Tibial nerve (tissue), 4 donors: ENCODE data around the gene NUDCD2. TPM values are rescaled to one million over a fixed set of nuclear protein-coding genes. Genes with fewer than 3 reads are reported as not detected.
A peak's percentile ranks its signal among the peaks of the same experiment; 100 is the strongest.

Experiments used
- DNase-seq, 2 donors: peaks; one replicate each; pipeline ENCODE4 v3.0.0-alpha.2; 2019; ENCODE audit warnings: low spot score in 2 of 2
- H3K27ac ChIP-seq, 4 donors: fragments of 200-600 bp; sonication (generic) in 3 of 4; one replicate each; pipeline ENCODE4 v1.5.1; 2017 to 2019; ENCODE audit warnings: mild to moderate bottlenecking in 1 of 4
- H3K27me3 ChIP-seq, 2 donors: fragments of 200-600 bp; sonication (generic) in 1 of 2; one replicate each; pipeline versions ENCODE4 v1.5.1 to v1.6.0; 2017 to 2019
- H3K36me3 ChIP-seq, 3 donors: fragments of 200-600 bp; sonication (generic); one replicate each; pipeline ENCODE4 v1.5.1; 2018 to 2019
- H3K4me1 ChIP-seq, 4 donors: fragments of 200-600 bp; sonication (generic) in 3 of 4; one replicate each; pipeline ENCODE4 v1.5.1; 2017 to 2019
- H3K4me3 ChIP-seq, 4 donors: fragments of 200-600 bp; sonication (generic) in 3 of 4; one replicate each; pipeline ENCODE4 v1.5.1; 2017 to 2019; ENCODE audit warnings: mild to moderate bottlenecking in 1 of 4, moderate library complexity in 1 of 4
- H3K9me3 ChIP-seq, 4 donors: fragments of 200-600 bp; sonication (generic) in 3 of 4; one replicate each; pipeline ENCODE4 v1.5.1; 2017 to 2019
- CTCF ChIP-seq, 5 experiments: fragments of 200-600 bp in 3 of 5; fragments of 450-650 bp in 2 of 5; sonication (generic) in 3 of 5; IDR thresholded peaks; one replicate each; pipeline ENCODE4 v1.5.1; 2016 to 2019; ENCODE audit warnings: antibody characterized with exemption in 5 of 5, mild to moderate bottlenecking in 3 of 5, moderate library complexity in 2 of 5
- EP300 ChIP-seq, 2 donors: sonication (generic); formaldehyde crosslinking; IDR thresholded peaks; one replicate each; pipeline ENCODE4 v1.6.1; 2017; ENCODE audit warnings: antibody characterized with exemption in 2 of 2, mild to moderate bottlenecking in 1 of 2
- POLR2A ChIP-seq, 2 donors: fragments of 450-650 bp; IDR thresholded peaks; one replicate each; pipeline ENCODE4 v1.6.1; 2017; ENCODE audit warnings: antibody characterized with exemption in 2 of 2, mild to moderate bottlenecking in 2 of 2, moderate library complexity in 2 of 2
- WGBS, 2 donors: methylation state at CpG; one replicate each; pipeline ENCODE4 v1.1.5; 2018; 5-methylcytosine and 5-hydroxymethylcytosine counted together
- total RNA-seq, 4 donors: library from RNA; depleted of rRNA; stranded (reverse); fragments of >200 nt; gene quantifications; one replicate each; pipeline ENCODE4 v1.1.0, GENCODE V29; 2016

NUDCD2 gene
- total RNA-seq, 4 donors from 2014 or later: 4.6 to 14.5 (median 5.5) TPM

- no peaks in the 10 kb centered on the region for H3K36me3 ChIP-seq
- H3K27ac ChIP-seq: peak overlapping the region; percentile 92 to 98 (median 96)
- H3K9me3 ChIP-seq: no peaks in the 10 kb centered on the region
- peak in 1 of 2 donors; percentile 48 for DNase-seq
- no peaks in the 10 kb centered on the region for H3K27me3 ChIP-seq
- peak overlapping the region; percentile 51 to 96 (median 70) for H3K4me3 ChIP-seq
- TF ChIP-seq CTCF (IDR thresholded peaks at IDR 0.05) (peak in 2 of 5 experiments; percentile 25 to 31), EP300 (IDR thresholded peaks at IDR 0.05) (peak in 1 of 2 donors; percentile 67), POLR2A (IDR thresholded peaks at IDR 0.05) (peak in 1 of 2 donors; percentile 33)
- H3K4me1 ChIP-seq: peaks cover 0 to 38% (median 19%) of the 10 kb centered on the region in 4 donors
- WGBS, 2 donors: 1 to 2% methylated on average over 17 of the region's 17 CpGs
Observed at GRCh38 chr5:163503106-163504078, 43.5 kb upstream of the NUDCD2 start.

GRCh38 chr5:163502521-163502920, 42.6 kb upstream of the NUDCD2 start:
- Histone ChIP-seq H3K27ac (peak overlapping the region in 3 of 4 donors; percentile 92 to 97 (median 95)), H3K4me3 (peak overlapping the region in 3 of 4 donors; percentile 51 to 71 (median 70)), H3K9me3 (no peaks in the 10 kb centered on the region), H3K27me3 (no peaks in the 10 kb centered on the region), H3K36me3 (no peaks in the 10 kb centered on the region), H3K4me1 (peaks cover 0 to 30% (median 13%) of the 10 kb centered on the region in 4 donors)
- WGBS, 2 donors: 46 to 68% methylated on average over 8 of the region's 8 CpGs
- DNase-seq: no peak
- TF ChIP-seq POLR2A (IDR thresholded peaks at IDR 0.05): no peak
- no peak for TF ChIP-seq CTCF (IDR thresholded peaks at IDR 0.05)
- TF ChIP-seq EP300 (IDR thresholded peaks at IDR 0.05): no peak

- Histone ChIP-seq H3K27me3 (no peaks in the 10 kb centered on the region), H3K27ac (no peak overlapping the region), H3K4me1 (peaks cover 0 to 15% (median 3%) of the 10 kb centered on the region in 4 donors), H3K36me3 (no peaks in the 10 kb centered on the region), H3K4me3 (no peak overlapping the region), H3K9me3 (no peaks in the 10 kb centered on the region)
- no peak for DNase-seq
- TF ChIP-seq POLR2A (IDR thresholded peaks at IDR 0.05) (no peak), CTCF (IDR thresholded peaks at IDR 0.05) (no peak), EP300 (IDR thresholded peaks at IDR 0.05) (no peak)
- 95 to 96% methylated on average over 1 of the region's 1 CpG for WGBS, 2 donors
Observed at GRCh38 chr5:163498886-163499285, 39.0 kb upstream of the NUDCD2 start.

DNA sequence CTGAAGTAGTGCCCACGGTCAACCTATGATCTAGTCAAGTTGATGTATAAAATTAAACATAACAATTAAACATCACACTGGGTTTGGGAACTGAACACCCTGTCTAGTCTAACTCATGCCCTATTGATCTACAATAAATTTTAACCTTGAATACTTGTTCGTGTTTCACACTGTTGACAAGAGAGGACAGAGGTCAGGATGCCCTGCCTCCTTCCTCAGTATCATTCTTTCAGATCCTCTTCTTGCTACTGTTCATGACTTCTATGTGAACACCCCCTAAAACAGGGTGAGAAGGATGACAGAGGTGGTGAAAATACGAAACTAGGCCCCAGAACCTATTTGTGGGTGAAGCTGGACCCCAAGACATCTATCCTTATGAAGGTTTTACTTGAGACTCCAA, 37.4 kb upstream of the NUDCD2 start:
- no peak overlapping the region for H3K4me3 ChIP-seq
- H3K27me3 ChIP-seq: no peaks in the 10 kb centered on the region
- 86 to 89% methylated on average over 3 of the region's 3 CpGs for WGBS, 2 donors
- no peaks in the 10 kb centered on the region for H3K9me3 ChIP-seq
- H3K27ac ChIP-seq: no peak overlapping the region
- TF ChIP-seq CTCF (IDR thresholded peaks at IDR 0.05) (no peak), POLR2A (IDR thresholded peaks at IDR 0.05) (no peak), EP300 (IDR thresholded peaks at IDR 0.05) (no peak)
- no peak for DNase-seq
- H3K36me3 ChIP-seq: no peaks in the 10 kb centered on the region
- peaks cover 0 to 3% (median under 1%) of the 10 kb centered on the region in 4 donors for H3K4me1 ChIP-seq

DNA sequence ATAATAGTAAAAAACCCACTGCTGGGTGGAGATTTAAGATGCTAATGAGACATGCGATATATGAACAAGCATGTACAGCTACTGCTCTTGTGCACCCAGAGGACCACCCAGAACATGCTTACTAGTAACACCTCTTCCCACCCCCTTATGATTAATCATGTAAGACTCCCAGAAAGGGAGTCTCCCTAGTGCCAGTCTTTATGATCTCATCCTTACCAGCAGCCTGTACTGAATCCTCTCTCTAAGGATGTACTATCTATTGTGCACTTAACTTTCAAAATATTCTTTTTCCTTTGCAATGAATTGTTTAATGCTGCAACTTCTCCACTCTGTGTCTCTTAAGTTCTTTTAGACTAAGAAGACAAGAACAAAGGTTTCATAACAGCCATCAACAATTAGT, 36.4 kb upstream of the NUDCD2 start:
- Histone ChIP-seq H3K27ac (no peak overlapping the region), H3K36me3 (no peaks in the 10 kb centered on the region), H3K4me3 (no peak overlapping the region), H3K4me1 (no peaks in the 10 kb centered on the region), H3K9me3 (no peaks in the 10 kb centered on the region), H3K27me3 (no peaks in the 10 kb centered on the region)
- 97 to 100% methylated on average over 1 of the region's 1 CpG for WGBS, 2 donors
- TF ChIP-seq POLR2A (IDR thresholded peaks at IDR 0.05) (no peak), CTCF (IDR thresholded peaks at IDR 0.05) (no peak), EP300 (IDR thresholded peaks at IDR 0.05) (no peak)
- DNase-seq: no peak
